Fibroblast of peridontal ligament (primary cell): Measurements from ENCODE around the gene ELAVL1.
A peak's percentile ranks its signal among the peaks of the same experiment; 100 is the strongest.
"Not testable (repeated sequence)": the region's sequence is repeated elsewhere in the genome, so short reads cannot be mapped to it uniquely, and the experiment has no call there.

Experiments used
- DNase-seq: peaks from one replicate; pipeline ENCODE4 v3.0.0-alpha.2; 2010; ENCODE audit errors: extremely low read depth

The ELAVL1 gene

GRCh38 chr19:7968796-7969554 lies 36.5 kb downstream of the ELAVL1 start:
- peak; percentile 7 for DNase-seq

- DNase-seq: no peak
These were observed 37.2 kb downstream of the ELAVL1 start for GRCh38 chr19:7968008-7968795.

GRCh38 chr19:7965921-7966665 lies 39.3 kb downstream of the ELAVL1 start:
- no peak for DNase-seq

GRCh38 chr19:7965259-7965841 lies 40.1 kb downstream of the ELAVL1 start:
- no peak for DNase-seq

- no peak for DNase-seq
These were observed 41.9 kb downstream of the ELAVL1 start for GRCh38 chr19:7963566-7963965.

- DNase-seq: no peak
These were observed 42.7 kb downstream of the ELAVL1 start for GRCh38 chr19:7962644-7963268.

GRCh38 chr19:7961920-7962626 lies 43.4 kb downstream of the ELAVL1 start:
- DNase-seq: no peak

- not testable (repeated sequence) for DNase-seq
These were observed 44.4 kb downstream of the ELAVL1 start for GRCh38 chr19:7961082-7961481.

GRCh38 chr19:7959211-7959610 lies 46.2 kb downstream of the ELAVL1 start:
- no peak for DNase-seq

GRCh38 chr19:7955696-7956095 lies 49.7 kb downstream of the ELAVL1 start:
- DNase-seq: no peak

- DNase-seq: no peak
These were observed 51.9 kb downstream of the ELAVL1 start for GRCh38 chr19:7953576-7953975.

- peak; percentile 5 for DNase-seq
These were observed 52.4 kb downstream of the ELAVL1 start for GRCh38 chr19:7953060-7953459.

GRCh38 chr19:7947939-7948338 lies 57.5 kb downstream of the ELAVL1 start:
- no peak for DNase-seq

GRCh38 chr19:7944177-7944761 lies 61.2 kb downstream of the ELAVL1 start:
- peak; percentile 91 for DNase-seq

- DNase-seq: peak; percentile 99
These were observed 61.8 kb downstream of the ELAVL1 start, which contains the start of gene TIMM44 for GRCh38 chr19:7943444-7944176. Gene TIMM44, minus strand, starts transcription at chr19:7943666. Its CDS starts 15 bp downstream, at chr19:7943651.

- DNase-seq: peak; percentile 22
These were observed 62.4 kb downstream of the ELAVL1 start for GRCh38 chr19:7942981-7943443.

GRCh38 chr19:7941895-7942596 lies 63.4 kb downstream of the ELAVL1 start:
- DNase-seq: no peak

- DNase-seq: no peak
These were observed 64.6 kb downstream of the ELAVL1 start for GRCh38 chr19:7940841-7941240.

- no peak for DNase-seq
These were observed 70.7 kb downstream of the ELAVL1 start for GRCh38 chr19:7934766-7935165.
